ENCODE results near the gene LRRC4C.

LRRC4C gene

GRCh38 chr11:41319434-41319833, 140.0 kb downstream of the LRRC4C start:
- H3K27me3 ChIP-seq, result no peaks in the 10 kb centered on the region
- no peak overlapping the region for H3K4me3 ChIP-seq
- H3K36me3 ChIP-seq, result no peaks in the 10 kb centered on the region
- no peak overlapping the region for H3K27ac ChIP-seq
- no peaks in the 10 kb centered on the region for H4K20me1 ChIP-seq
- H3K4me1 ChIP-seq, result peaks cover 0 to 7% (median 0%) of the 10 kb centered on the region in 10 experiments; a peak in 1 of 20 replicates
- no peak overlapping the region for H3K4me2 ChIP-seq
- no peaks in the 10 kb centered on the region for H3K9me3 ChIP-seq (replicated peaks in 1 of 11)
- TF ChIP-seq Cebpa-rat (IDR thresholded peaks at IDR 0.05), result no peak
- no peak overlapping the region for H3K9ac ChIP-seq

DNA sequence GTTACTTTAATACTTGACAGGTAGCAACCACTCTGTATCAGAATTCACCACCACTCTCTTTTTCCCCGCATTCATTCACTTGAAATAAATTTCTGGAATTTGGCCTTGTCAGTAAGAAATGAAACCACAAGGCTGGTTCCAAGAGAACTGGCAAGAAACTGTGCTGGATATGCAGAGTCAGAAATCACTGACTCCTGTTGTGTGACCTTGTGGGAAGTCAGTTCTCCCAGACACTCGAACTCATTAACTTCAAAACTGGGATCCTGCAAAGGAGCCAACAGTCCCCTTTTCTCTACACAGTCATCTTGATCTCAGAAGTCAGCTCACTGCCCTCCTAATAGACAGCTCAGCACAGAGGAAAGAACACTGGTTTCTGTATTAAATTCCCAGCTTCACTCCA, 142.7 kb downstream of the LRRC4C start:
- no peak overlapping the region for H3K9ac ChIP-seq
- peaks cover 0 to 17% (median 0%) of the 10 kb centered on the region in 10 experiments; a peak in 1 of 20 replicates for H3K4me1 ChIP-seq
- no peak for TF ChIP-seq Cebpa-rat (IDR thresholded peaks at IDR 0.05)
- H4K20me1 ChIP-seq, result no peaks in the 10 kb centered on the region
- no peak overlapping the region for H3K4me2 ChIP-seq
- H3K9me3 ChIP-seq (replicated peaks in 1 of 11), result no peaks in the 10 kb centered on the region
- no peak overlapping the region for H3K4me3 ChIP-seq
- H3K27me3 ChIP-seq, result no peaks in the 10 kb centered on the region
- H3K27ac ChIP-seq, result no peak overlapping the region
- H3K36me3 ChIP-seq, result no peaks in the 10 kb centered on the region

DNA sequence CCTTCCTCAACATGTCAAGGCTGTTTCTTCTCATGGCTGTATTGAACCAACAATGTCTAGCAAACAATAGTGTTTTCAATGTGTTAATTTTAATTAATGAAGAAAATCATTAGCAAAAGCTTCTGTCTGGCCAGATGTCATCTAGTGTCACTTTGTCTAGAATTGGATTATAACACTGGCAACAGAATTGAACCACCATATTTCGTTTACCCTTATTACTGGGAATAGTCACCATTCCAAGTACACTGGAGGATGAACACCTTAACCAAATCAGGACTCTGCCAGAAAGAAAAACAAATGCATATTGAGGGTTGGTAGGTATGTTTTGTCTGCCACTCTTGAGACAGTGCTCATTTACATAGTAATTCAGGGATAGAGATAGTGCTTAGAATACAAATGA, 146.2 kb downstream of the LRRC4C start:
- H3K36me3 ChIP-seq, result no peaks in the 10 kb centered on the region
- no peak for TF ChIP-seq Cebpa-rat (IDR thresholded peaks at IDR 0.05)
- peaks cover 0 to 22% (median 0%) of the 10 kb centered on the region in 10 experiments; a peak in 6 of 20 replicates for H3K4me1 ChIP-seq
- H3K27ac ChIP-seq, result no peak overlapping the region
- no peak overlapping the region for H3K4me2 ChIP-seq
- H3K9me3 ChIP-seq (replicated peaks in 1 of 11), result no peaks in the 10 kb centered on the region
- H3K4me3 ChIP-seq, result no peak overlapping the region
- no peaks in the 10 kb centered on the region for H4K20me1 ChIP-seq
- H3K27me3 ChIP-seq, result no peaks in the 10 kb centered on the region
- H3K9ac ChIP-seq, result no peak overlapping the region

- no peak for TF ChIP-seq Cebpa-rat (IDR thresholded peaks at IDR 0.05)
- H3K9ac ChIP-seq, result no peak overlapping the region
- no peak overlapping the region for H3K4me2 ChIP-seq
- H3K4me3 ChIP-seq, result no peak overlapping the region
- no peaks in the 10 kb centered on the region for H3K36me3 ChIP-seq
- peaks cover 0 to 47% (median 7%) of the 10 kb centered on the region in 10 experiments; a peak in 11 of 20 replicates for H3K4me1 ChIP-seq
- no peaks in the 10 kb centered on the region for H3K9me3 ChIP-seq (replicated peaks in 1 of 11)
- H3K27ac ChIP-seq, result no peak overlapping the region
- H4K20me1 ChIP-seq, result no peaks in the 10 kb centered on the region
- no peaks in the 10 kb centered on the region for H3K27me3 ChIP-seq
Observed at GRCh38 chr11:41309716-41310115, 149.7 kb downstream of the LRRC4C start.

GRCh38 chr11:41309111-41309522, 150.3 kb downstream of the LRRC4C start:
- H3K4me3 ChIP-seq, result no peak overlapping the region
- no peak overlapping the region for H3K27ac ChIP-seq
- H3K27me3 ChIP-seq, result no peaks in the 10 kb centered on the region
- H3K9me3 ChIP-seq (replicated peaks in 1 of 11), result no peaks in the 10 kb centered on the region
- H4K20me1 ChIP-seq, result no peaks in the 10 kb centered on the region
- H3K4me2 ChIP-seq, result peak overlapping the region in 3 of 11 experiments; percentile 68 to 87 (median 76); a peak in 3 of 22 replicates
- H3K4me1 ChIP-seq, result peaks cover 0 to 47% (median 7%) of the 10 kb centered on the region in 10 experiments; a peak in 11 of 20 replicates
- H3K9ac ChIP-seq, result no peak overlapping the region
- no peaks in the 10 kb centered on the region for H3K36me3 ChIP-seq
- no peak for TF ChIP-seq Cebpa-rat (IDR thresholded peaks at IDR 0.05)

GRCh38 chr11:41308286-41308685, 151.2 kb downstream of the LRRC4C start:
- peaks cover 0 to 47% (median 7%) of the 10 kb centered on the region in 10 experiments; a peak in 11 of 20 replicates for H3K4me1 ChIP-seq
- H3K4me3 ChIP-seq, result no peak overlapping the region
- no peak for TF ChIP-seq Cebpa-rat (IDR thresholded peaks at IDR 0.05)
- no peaks in the 10 kb centered on the region for H4K20me1 ChIP-seq
- no peaks in the 10 kb centered on the region for H3K9me3 ChIP-seq (replicated peaks in 1 of 11)
- no peaks in the 10 kb centered on the region for H3K36me3 ChIP-seq
- no peaks in the 10 kb centered on the region for H3K27me3 ChIP-seq
- H3K27ac ChIP-seq, result peak overlapping the region in 2 of 11 experiments; percentile 68 to 82; a peak in 3 of 22 replicates
- no peak overlapping the region for H3K9ac ChIP-seq
- peak overlapping the region in 4 of 11 experiments; percentile 52 to 87 (median 72); a peak in 6 of 22 replicates for H3K4me2 ChIP-seq

DNA sequence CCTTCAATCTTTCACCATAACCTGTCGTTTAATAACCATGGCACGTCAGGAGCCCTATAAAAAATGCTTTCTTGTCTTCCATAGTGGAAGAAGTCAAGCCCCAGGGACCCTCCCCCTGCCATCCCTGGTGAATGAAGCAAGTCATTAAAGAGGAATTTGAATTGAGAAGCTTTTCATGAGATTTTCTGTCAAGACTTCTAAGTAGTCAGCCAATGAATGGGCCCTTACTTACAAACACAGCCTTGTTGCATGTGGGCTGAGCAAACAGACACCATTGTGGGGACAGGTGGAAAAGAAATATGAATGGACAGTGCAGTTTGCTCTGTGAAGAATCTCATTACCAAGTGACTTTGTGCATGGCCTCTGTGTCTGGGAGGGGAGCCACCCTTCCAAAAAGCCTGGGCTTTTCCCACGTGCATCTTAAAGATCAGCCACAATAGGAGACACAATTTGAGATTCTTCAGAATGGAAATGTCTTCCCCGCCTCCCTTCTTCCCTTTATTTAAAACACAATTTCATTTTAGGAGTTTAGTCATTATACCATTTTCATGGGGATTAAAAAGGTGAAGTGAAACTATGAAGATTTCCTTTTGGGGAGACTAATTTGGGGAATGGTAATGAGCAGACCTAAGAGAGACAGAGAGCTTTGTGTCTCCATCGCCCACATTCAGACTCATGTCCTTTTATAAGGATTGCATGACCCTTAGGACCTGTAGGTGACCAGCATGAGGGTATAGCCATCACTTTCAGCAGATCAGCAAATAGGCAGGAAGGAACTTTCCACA, 152.0 kb downstream of the LRRC4C start:
- no peak for TF ChIP-seq Cebpa-rat (IDR thresholded peaks at IDR 0.05)
- Histone ChIP-seq H3K36me3 (no peaks in the 10 kb centered on the region), H3K27me3 (no peaks in the 10 kb centered on the region), H3K27ac (peak overlapping the region in 3 of 11 experiments; percentile 66 to 82 (median 68); a peak in 7 of 22 replicates), H4K20me1 (no peaks in the 10 kb centered on the region), H3K4me2 (peak overlapping the region in 5 of 11 experiments; percentile 52 to 87 (median 68); a peak in 10 of 22 replicates), H3K9me3 (replicated peaks in 1 of 11) (no peaks in the 10 kb centered on the region), H3K9ac (peak overlapping the region in 2 of 11 experiments; percentile 20 to 41; a peak in 3 of 22 replicates), H3K4me1 (peaks cover 0 to 40% (median 7%) of the 10 kb centered on the region in 10 experiments; a peak in 11 of 20 replicates), H3K4me3 (no peak overlapping the region; a peak in 1 of 20 replicates)

- no peak for TF ChIP-seq Cebpa-rat (IDR thresholded peaks at IDR 0.05)
- Histone ChIP-seq H3K27me3 (no peaks in the 10 kb centered on the region), H3K27ac (peak overlapping the region in 4 of 11 experiments; percentile 39 to 82 (median 69); a peak in 6 of 22 replicates), H3K9me3 (replicated peaks in 1 of 11) (no peaks in the 10 kb centered on the region), H3K4me3 (no peak overlapping the region), H3K4me2 (peak overlapping the region in 4 of 11 experiments; percentile 52 to 87 (median 72); a peak in 6 of 22 replicates), H4K20me1 (no peaks in the 10 kb centered on the region), H3K4me1 (peaks cover 0 to 38% (median 7%) of the 10 kb centered on the region in 10 experiments; a peak in 11 of 20 replicates), H3K36me3 (no peaks in the 10 kb centered on the region), H3K9ac (peak overlapping the region in 2 of 11 experiments; percentile 16 to 58; a peak in 1 of 22 replicates)
Observed at GRCh38 chr11:41306431-41306830, 153.0 kb downstream of the LRRC4C start.

GRCh38 chr11:41301023-41301422, 158.4 kb downstream of the LRRC4C start:
- no peaks in the 10 kb centered on the region for H3K27me3 ChIP-seq
- H3K4me2 ChIP-seq, result peak overlapping the region in 3 of 11 experiments; percentile 43 to 58 (median 55); a peak in 6 of 22 replicates
- no peaks in the 10 kb centered on the region for H3K9me3 ChIP-seq (replicated peaks in 1 of 11)
- no peak overlapping the region for H3K9ac ChIP-seq
- no peak overlapping the region for H3K27ac ChIP-seq
- H3K4me1 ChIP-seq, result peaks cover 0 to 29% (median 0%) of the 10 kb centered on the region in 10 experiments; a peak in 6 of 20 replicates
- no peak overlapping the region for H3K4me3 ChIP-seq
- H3K36me3 ChIP-seq, result no peaks in the 10 kb centered on the region
- no peaks in the 10 kb centered on the region for H4K20me1 ChIP-seq
- TF ChIP-seq Cebpa-rat (IDR thresholded peaks at IDR 0.05), result no peak
